DND-41 (cell line): ENCODE data around the gene PHTF1.

Experiments used
- EZH2 ChIP-seq: IDR thresholded peaks from 3 replicates; pipeline ENCODE4 v1.6.1; 2012; ENCODE audit warnings: borderline replicate concordance, low read depth, mild to moderate bottlenecking, moderate library complexity, low read length, inconsistent platforms; ENCODE audit not compliant: severe bottlenecking
- TF ChIP-seq, protein P1 (sequence below): IDR thresholded peaks from 2 replicates; pipeline ENCODE4 v1.5.1; 2012; ENCODE audit warnings: borderline replicate concordance, low read length, moderate library complexity, mild to moderate bottlenecking; ENCODE audit not compliant: poor library complexity, severe bottlenecking; ENCODE audit errors: extremely low read depth

DNA sequence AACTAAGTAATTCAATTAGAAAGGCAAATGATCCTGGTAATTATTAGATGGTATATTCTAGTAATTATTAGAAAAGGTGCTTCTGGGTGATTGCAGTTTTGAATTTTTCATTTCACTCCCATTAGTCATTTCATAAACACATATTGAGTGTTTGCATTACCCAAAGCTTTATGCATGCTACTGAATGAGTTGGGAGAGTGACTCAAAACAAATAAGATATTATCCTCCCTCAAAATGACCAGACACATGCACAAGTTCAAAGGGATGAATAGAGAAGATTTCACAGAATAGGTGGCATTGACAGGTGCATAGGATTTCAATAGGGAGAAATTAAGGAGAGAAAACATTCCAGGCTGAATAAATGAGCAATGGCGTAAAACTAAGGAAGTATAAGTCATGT lies 84.7 kb downstream of the PHTF1 start:
- no peak for TF ChIP-seq EZH2
- TF ChIP-seq, protein P1, sequence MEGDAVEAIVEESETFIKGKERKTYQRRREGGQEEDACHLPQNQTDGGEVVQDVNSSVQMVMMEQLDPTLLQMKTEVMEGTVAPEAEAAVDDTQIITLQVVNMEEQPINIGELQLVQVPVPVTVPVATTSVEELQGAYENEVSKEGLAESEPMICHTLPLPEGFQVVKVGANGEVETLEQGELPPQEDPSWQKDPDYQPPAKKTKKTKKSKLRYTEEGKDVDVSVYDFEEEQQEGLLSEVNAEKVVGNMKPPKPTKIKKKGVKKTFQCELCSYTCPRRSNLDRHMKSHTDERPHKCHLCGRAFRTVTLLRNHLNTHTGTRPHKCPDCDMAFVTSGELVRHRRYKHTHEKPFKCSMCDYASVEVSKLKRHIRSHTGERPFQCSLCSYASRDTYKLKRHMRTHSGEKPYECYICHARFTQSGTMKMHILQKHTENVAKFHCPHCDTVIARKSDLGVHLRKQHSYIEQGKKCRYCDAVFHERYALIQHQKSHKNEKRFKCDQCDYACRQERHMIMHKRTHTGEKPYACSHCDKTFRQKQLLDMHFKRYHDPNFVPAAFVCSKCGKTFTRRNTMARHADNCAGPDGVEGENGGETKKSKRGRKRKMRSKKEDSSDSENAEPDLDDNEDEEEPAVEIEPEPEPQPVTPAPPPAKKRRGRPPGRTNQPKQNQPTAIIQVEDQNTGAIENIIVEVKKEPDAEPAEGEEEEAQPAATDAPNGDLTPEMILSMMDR = no peak
